GM21515 (cell line): Measurements from ENCODE around the gene FBXL13.
"Not testable (repeated sequence)": the region's sequence is repeated elsewhere in the genome, so short reads cannot be mapped to it uniquely, and the experiment has no call there.

Source experiments
- ATAC-seq: cut with Tn5 transposase; IDR thresholded peaks from one replicate; pipeline ENCODE4 v1.9.1; 2021; ENCODE audit not compliant: unreplicated experiment

The FBXL13 gene

DNA sequence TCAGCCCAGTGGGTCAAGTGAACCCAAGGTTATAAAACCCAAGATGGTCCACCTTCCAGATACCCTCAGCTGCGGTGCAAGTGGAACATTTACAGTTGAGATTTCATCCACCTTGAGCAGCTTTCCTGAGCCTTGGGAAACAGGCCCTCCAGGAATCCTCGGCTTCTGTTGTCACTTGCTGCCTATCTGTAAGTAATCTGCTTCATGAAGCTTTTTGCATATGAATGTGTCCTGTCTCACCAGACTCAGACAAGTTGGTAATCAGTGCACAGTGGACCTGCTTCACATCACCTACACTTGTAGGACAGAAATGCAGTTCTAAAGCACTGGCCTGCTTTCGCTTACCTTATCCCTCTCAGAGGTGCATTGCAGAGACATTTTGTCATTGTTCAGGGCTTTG, 245.5 kb downstream of the FBXL13 start:
- no peak for ATAC-seq

DNA sequence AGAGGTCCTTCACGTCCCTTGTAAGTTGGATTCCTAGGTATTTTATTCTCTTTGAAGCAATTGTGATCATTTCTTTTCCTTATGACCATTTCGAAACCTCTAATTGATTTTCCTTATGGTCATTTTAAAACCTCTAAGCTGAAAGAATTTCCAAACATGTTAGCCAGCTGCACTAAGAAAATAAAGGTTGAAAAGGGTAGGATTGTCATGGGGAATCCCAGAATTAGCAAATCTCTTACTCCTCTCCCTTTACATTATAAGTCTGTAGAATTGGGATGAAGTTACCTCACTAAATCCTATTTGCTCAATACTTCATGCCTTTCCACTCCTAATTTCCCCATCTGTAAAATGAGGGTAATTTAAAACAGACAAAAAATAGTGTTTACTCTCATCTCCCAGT, 246.3 kb downstream of the FBXL13 start:
- ATAC-seq = no peak

DNA sequence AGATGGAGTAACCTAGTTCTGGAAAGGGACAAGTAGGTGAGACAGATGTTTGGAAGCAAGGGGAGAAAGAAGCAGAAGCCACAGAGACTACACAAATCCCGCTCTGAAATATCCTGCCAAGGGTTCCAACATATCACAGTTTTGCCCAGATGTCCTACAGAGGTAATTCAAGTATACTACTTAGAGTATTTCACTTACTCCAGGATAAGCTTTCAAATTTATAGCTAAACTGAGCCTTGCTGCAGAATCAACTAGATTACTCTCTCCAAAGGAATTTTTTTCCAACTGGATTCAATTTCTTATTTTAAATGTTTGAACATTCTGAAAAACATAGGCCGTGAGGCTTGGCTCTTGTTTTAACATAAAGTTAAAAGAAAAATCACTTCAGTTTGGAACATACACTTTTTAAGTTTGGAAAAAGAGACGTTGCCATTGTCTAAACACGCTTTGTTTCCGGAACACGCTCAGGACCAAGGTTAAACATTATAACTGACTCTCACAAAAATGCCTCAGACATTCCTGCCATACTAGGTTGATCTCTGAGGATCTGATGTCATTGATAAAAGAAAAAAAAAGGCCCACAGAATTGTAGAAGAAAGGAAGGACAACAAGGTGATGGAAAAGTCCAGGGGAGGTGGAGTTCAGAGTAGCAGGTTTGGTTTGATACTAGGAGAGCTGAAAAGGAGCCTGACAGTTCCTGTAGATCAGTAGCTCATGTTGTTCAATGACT, 251.0 kb downstream of the FBXL13 start:
- ATAC-seq = no peak

DNA sequence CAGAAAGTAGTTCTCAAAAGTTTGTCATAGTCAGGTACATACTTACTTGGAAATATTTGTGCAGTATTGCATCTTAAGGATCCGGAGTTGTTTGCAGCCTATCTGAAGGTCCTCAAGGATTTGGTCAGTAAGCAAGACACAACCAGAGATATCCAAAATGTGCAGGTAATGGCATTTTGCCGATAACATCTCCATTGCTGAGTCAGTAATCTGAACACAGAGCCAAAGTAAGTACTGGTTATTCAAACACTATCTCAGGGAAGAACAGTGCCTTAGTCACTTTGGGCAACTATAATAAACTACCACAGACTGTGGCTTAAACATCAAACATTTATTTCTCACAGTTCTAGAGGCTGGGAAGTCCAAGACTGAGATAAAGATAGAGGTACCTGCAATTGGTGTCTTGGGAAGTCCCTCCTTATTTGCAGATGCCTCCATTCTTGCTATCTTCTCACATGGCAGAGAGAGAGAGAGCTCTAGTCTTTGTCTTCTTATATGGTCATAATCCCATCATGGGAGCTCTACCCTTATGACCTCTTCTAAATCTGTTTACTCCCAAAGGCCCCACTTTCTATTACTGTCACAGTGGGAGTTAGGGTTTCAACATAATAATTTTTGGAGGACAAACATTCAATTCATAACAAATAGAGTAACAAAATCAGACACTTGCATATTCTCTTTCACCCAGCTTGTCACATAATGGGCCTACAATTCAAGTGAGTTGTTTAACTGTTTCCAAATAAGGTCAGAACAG, 252.4 kb downstream of the FBXL13 start:
- no peak for ATAC-seq

DNA sequence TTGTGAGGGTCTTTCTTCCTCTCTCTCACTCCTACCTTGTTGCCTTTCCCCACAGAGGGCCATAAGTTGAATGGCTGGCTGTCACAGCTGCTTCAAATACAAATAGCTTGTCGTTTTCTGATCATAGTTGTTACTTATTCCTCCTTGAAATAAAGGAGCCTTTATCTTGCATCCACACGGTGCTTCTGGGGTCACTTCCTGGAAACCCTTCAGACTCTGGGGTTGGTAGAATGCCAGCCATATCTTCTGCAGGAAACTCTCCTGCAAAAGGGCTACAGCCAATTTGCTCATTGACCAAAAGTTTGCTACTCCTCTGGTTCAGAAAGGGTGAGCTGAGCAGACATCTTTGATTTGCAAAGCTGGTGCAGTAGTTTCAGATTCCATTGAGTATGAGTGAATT, 255.4 kb downstream of the FBXL13 start:
- ATAC-seq = no peak

DNA sequence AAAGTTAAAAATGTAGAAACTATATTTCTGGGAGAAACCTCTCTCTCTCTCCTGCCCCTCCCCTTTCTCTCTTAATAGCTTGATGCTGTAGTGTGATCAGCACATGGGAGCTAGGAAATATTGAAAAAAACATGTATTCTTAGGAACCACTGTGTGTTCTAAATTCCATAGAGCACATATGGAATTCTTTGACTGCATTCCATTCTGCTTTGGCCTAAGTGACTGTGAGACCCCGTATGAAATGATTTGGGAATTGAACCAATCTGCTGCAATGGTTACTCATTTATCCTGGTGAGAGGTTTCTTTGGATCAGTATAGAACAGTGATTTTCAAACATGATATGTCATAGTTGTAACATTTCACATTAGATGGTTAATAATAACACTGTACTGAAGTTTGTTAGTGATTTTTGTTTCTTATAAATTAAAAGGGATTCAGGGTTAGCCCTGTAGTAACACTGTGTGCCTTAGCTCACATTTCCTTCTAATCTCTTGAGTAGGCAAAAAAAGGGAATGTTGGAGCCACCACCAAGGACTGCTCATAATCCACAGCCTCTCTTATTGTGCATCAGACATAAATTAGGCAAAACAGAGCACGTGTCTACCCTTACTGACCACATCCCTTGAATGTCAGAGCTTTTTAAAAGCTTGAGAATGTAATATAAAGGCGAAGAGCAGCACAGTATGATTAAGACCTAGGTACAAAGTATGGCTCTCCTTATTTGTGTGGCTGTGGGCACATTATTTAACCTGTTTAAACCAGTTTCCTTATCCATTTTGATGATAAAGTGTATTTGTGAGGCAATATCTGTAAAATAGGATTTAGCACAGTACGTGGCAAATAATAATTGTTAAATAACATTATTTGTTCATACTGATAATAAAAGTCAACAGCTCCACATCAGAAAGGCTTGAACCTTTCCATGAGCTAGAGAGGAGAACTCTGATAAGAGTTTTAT, 256.7 kb downstream of the FBXL13 start:
- ATAC-seq = no peak

DNA sequence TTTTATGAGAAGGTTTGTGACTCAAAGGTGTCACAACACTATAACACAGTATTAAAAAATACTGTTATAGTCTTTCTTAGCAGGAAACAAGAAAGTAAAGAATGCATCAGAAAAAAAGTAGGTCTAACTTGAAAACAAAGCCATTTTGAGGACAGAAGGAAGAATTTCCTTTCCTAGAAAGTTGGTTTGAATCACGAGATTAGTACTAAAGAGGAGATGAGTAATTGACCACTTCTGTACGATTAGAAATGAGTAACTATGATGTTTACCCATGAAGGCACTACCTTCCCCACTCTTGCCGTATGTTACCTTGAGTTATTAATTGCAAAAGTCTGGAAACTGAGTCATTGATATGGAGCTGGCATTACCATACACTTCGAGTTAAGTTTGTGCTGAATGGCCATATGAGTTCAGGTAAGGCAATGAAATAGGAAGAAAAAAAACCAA, 260.5 kb downstream of the FBXL13 start:
- ATAC-seq = no peak

DNA sequence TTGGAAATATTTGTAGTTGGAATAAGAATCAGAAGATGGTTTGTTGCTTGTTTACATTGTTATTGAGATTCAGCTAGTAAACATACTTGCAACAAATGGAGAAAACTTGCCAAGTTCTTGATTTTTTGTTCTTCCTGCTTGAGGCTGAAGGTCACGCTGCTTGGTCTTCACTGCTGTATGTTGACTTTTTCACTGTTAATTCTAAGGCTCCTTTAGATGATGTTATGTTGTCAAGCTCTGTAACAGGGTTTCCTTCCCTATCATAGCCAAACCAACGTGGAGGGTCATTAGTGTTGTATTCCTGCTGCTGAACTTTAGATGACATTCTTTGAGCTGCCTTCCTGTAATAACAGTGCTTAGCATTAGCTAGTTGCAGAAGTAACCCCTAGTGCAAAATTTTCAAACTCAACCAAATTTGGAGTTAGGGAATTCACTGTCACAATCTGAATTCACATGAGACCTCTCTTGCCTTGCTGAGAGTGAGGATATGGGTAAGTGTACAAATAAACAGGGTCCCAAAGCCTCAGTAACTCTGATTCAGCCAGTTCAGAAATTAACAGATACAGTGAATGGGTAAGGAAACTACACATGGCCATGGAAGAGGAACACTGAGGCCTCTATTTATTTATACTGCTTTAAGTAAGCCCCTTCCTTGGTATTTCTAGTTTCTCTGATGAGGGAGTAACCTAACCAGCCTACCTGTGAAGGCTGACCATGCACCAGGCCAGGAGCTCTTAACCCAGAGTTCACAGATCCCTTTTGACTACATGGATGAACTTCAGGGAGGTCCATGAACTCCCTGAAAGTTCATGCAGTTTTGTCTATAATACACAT, 261.2 kb downstream of the FBXL13 start:
- ATAC-seq = no peak

DNA sequence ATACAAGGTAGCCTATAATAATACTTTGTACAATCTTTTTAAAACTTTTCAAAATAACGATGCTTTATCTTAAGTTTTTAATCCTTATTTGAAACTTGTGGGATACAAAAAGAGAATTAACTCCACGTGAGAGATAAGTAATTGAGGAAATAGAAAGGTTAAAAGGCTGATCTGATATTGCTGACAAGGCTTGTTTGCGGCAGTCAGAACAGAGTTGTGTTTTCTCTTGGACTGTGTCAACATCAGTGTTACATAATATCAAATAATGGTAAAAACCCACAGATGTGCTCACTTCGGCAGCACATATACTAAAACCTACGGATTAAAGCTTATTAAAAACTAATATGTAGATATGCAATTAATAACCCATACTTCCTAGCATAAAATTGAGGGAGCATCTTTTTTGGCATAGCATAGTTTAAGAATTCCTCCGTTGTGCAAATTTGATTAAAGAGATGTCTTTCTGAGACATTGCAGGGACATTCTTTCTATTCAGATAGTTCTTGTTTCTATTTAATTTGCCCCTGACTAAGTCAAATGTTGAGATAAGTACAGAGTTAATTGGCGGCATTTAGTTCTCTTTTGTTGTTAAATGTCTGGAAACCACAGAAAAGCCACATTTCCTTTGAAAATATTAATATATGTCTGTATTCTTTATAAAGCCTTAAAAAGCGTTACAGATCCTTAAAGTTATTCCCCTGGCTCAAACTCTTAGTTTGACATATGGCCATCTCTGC, 262.5 kb downstream of the FBXL13 start:
- ATAC-seq = no peak

DNA sequence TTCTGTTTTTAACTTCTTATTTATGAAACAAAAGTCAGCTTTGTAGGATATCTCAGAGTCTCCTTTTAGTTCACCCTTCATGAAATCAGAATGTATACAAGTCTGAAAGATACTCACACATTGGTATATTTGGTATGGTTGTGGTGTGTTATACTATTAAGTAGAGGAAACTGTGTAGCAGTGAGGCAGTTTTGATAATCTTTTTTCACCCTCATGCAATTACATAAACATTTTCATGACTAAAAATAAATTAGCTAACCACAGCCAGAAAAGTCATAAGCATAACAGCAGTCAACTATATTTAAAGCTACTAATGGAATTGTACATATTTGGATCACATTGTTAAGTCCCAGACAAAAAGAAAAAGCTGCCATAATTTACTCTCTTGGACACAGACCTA, 263.7 kb downstream of the FBXL13 start:
- no peak for ATAC-seq

DNA sequence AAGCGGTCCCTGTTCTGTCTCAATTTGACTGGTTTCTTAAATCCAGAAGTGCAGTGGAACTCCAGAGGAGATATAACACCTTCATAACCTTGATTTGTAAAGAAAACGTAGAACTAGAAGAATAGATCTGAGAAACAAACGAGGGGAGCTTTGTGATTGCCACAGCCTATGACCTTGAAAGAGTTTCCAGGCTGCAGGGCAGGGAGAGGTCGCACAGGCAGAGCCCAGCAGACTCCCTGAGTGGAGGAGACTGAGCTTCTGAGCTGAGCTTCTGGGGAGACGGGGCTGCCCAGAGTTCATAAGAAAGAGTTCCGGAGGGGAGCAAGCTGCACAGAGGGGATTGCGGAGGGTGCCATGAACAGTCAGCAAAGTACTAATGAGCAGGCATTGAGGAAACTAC, 268.0 kb downstream of the FBXL13 start:
- ATAC-seq = no peak

DNA sequence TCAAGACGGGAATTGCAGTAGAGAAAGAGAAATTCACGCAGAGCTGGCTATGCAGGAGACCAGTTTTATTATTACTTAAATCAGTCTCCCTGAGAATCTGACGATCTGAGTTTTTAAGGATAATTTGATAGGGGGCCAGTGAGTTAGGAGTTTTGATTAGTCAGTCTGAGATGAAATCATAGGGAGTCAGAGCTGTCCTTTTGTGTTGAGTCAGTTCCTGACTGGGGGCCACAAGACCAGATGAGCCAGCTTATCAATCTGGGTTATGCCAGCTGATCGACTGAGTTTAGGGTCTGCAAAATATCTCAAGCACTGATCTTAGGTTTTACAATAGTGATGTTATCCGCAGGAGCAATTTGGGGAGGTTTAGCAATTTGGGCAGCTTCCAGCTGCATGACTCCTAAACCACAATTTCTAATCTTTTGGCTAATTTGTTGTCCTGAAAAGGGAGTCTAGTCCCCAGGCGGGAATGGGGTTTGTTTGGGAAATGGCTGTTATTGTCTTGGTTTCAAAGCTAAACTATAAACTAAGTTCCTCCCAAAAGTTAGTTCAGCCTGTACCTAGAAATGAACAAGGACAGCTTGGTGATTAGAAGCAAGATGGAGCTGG, 278.5 kb downstream of the FBXL13 start:
- not testable (repeated sequence) for ATAC-seq

DNA sequence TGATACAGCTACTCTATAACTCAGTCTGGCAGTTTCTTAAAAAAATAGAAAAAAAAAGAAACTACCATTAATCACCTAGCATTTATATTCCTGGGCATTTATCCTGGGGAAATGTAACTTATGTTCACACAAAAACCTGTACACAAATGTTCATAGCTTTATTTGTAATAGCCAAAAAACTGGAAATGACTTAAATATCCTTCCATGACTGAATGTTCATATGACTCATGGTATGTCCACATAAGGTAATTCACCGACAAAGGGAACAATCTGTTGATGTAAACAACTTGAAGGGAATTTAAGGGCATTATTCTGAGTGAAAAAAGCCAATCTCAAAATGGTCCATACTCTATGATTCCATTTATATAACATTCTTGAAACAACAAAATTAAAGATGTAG, 280.0 kb downstream of the FBXL13 start:
- ATAC-seq = not testable (repeated sequence)

DNA sequence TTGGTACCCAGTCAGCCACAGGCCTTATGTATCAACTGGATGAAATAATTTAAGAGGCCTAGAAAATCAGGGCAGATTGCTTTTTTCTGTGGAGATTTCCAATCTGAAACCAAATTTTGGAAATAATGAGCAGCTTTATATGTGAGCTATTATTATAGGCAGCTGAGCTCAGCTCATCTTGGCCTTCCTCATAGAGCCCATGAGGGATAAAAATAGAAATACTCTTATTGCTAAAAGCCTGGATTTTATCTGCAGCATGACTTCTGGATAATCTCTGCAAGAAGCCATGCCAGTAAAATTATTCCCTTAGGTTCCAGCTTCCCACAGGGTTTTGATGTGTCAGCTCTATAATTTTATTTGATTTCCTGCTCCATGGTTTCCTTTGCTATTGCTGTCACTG, 282.8 kb downstream of the FBXL13 start:
- ATAC-seq = not testable (repeated sequence)

DNA sequence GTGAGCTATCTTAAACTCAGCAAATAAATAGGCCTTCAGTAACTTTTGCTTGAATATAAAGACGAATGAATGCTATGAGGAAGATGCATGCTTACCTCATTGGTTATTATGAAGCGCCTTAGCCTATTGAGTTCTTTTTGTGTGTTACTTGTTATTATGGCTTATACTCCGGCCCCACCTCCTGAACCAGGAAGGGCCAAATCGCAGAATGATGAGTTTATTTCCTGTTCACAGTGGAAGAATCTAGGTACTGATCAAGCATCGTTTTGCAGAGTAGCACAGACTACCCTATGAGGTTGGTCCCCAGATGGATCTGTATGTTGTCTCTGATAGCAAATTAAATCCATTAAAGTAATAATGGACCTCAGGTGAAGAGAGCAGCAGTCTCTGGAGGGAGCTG, 283.2 kb downstream of the FBXL13 start:
- not testable (repeated sequence) for ATAC-seq

DNA sequence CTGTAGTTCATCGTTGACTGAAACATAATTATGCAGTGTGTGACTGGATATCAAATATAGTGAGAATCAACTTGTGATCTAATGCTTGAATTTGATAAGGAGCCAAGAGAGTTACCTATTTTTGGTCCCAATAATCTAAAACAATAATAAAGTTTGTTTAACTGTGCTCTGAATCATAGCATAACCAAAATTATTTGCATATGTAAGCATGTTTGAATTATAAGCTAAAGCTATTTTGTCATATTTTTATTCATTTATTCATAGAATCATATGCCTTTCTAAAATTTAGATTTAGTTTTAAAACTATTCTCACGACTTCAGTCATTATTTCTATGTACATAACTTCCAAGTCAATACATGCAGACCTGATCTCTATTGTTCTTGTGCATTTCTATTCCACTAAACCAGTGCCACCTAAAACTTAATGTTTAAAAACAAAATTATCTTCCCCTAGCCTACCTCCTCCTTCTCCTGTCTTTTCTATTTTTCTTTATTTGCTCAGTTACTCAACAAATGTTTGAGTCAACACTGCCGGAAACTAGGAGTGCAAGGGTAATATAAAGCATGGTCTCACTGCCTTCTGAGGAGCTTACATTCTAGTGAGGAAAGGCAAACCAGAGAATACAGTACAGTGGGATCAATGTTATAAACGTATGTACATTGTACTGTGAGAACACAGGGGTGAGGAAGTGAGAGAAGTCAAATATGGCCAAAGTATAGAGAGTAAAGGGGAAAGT, 284.1 kb downstream of the FBXL13 start:
- ATAC-seq = not testable (repeated sequence)

DNA sequence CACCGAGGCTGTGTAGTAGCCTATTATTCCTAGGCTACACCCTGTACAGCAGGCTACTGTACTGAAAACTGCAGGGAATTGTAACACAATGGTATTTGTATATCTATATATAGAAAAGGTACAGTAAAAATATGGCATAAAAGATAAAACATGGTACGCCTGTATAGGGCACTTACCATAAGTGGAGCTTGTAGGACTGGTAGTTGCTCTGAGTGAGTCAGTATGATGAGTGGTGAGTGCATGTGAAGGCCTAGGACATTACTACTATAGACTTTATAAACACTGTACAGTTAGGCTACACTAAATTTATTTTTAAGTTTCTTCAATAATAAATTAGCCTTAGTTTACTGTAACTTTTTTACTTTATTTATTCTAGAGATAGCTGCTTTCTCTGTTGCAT, 285.8 kb downstream of the FBXL13 start:
- not testable (repeated sequence) for ATAC-seq

DNA sequence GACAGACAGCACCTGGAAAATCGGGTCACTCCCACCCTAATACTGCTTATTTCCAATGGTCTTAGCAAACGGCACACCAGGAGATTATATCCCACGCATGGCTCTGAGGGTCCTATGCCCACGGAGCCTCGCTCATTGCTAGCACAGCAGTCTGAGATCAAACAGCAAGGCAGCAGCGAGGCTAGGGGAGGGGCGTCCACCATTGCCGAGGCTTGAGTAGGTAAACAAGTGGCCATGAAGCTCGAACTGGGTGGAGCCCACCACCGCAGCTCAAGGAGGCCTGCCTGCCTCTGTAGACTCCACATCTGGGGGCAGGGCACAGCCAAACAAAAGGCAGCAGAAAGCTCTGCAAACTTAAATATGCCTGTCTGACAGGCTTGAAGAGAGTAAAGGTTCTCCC, 293.7 kb downstream of the FBXL13 start:
- not testable (repeated sequence) for ATAC-seq

DNA sequence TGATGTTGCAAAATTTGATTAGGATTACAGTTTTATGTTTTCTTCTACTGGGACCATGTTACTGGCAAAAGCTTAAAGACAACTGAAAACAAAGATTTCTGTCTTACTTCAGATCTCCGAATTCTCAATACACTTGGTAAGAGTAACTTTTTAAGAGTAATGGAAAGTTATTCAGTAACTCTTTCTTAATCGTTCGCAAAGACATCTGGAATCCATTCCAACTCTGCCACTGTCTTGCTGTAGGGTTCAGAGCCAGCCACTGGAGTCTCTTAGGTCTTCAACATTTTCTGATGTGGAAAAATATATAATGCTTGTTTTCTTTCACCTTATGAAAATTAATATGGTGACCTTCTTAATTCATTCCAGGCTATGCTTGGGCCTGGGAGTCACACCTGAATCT, 295.9 kb downstream of the FBXL13 start:
- not testable (repeated sequence) for ATAC-seq
